ENCODE results near the gene GATA2.

GRCh38 chr3:128473737-128474136 is 19.3 kb downstream of the GATA2 start:
- TF ChIP-seq POLR2A (IDR thresholded peaks at IDR 0.05; ENCODE audit: low read depth, low read length) (no peak), POLR2AphosphoS5 (IDR thresholded peaks at IDR 0.05; ENCODE audit: low read depth, low read length) (no peak), TAF1 (IDR thresholded peaks at IDR 0.05; ENCODE audit: low read depth, low read length) (no peak), SPI1 (IDR thresholded peaks at IDR 0.05; ENCODE audit: low read depth, low read length) (no peak)

All from GM12891 (cell line).